HFFc6 (cell line): ENCODE measurements around the gene BSND. TPM values are rescaled to one million over a fixed set of nuclear protein-coding genes. Genes with fewer than 3 reads are reported as not detected.

Experiments used
- DNase-seq: peaks from one replicate; pipeline ENCODE4 v3.0.0-alpha.2; 2018
- H3K27ac Mint-ChIP-seq: 2 replicates; pipeline ENCODE4 v1.8.0; 2020; ENCODE audit warnings: mild to moderate bottlenecking, mixed read lengths
- H3K27me3 Mint-ChIP-seq: 2 replicates; pipeline ENCODE4 v1.8.0; 2021; ENCODE audit warnings: mild to moderate bottlenecking, moderate library complexity, mixed read lengths; ENCODE audit not compliant: insufficient read depth
- H3K36me3 Mint-ChIP-seq: 2 replicates; pipeline ENCODE4 v1.8.0; 2021; ENCODE audit warnings: low read depth, mixed read lengths
- H3K4me1 Mint-ChIP-seq: 2 replicates; pipeline ENCODE4 v1.8.0; 2020; ENCODE audit warnings: low read depth, mixed read lengths
- H3K4me3 Mint-ChIP-seq: 2 replicates; pipeline ENCODE4 v1.8.0; 2020; ENCODE audit warnings: mild to moderate bottlenecking, moderate library complexity, mixed read lengths
- H3K9me3 Mint-ChIP-seq: 2 replicates; pipeline ENCODE4 v1.8.0; 2020; ENCODE audit warnings: mild to moderate bottlenecking, mixed read lengths
- CTCF ChIP-seq: fragments of 200-600 bp; sonication (generic); IDR thresholded peaks from 2 replicates; pipeline ENCODE4 v1.5.0; 2021; ENCODE audit warnings: antibody characterized with exemption, mild to moderate bottlenecking
- total RNA-seq, 6 experiments: library from RNA; stranded (reverse); fragmentation: NEBNext Ultra II Directional; extraction: Animal tissue kit (Norgen Biotek cat#: 25700); gene quantifications; 2 replicates in 1 of 6; 3 replicates in 5 of 6; pipeline ENCODE4 v1.2.3, GENCODE V29; 2021

The BSND gene
- total RNA-seq, 6 experiments from 2014 or later = not detected

- Mint-ChIP-seq H3K4me1 (peaks cover 13% of the 10 kb centered on the region), H3K36me3 (no peaks in the 10 kb centered on the region), H3K9me3 (no peaks in the 10 kb centered on the region), H3K4me3 (no peak overlapping the region), H3K27me3 (peaks cover 35% of the 10 kb centered on the region), H3K27ac (no peak overlapping the region)
- no peak for DNase-seq
- no peak for TF ChIP-seq CTCF
Measured at GRCh38 chr1:54994355-54994990, 4.3 kb upstream of the BSND start.

GRCh38 chr1:54995013-54995760, 3.5 kb upstream of the BSND start:
- no peak for TF ChIP-seq CTCF
- H3K9me3 Mint-ChIP-seq = no peaks in the 10 kb centered on the region
- H3K4me1 Mint-ChIP-seq = peaks cover 13% of the 10 kb centered on the region
- H3K27me3 Mint-ChIP-seq = peaks cover 33% of the 10 kb centered on the region
- no peak for DNase-seq
- H3K27ac Mint-ChIP-seq = no peak overlapping the region
- H3K36me3 Mint-ChIP-seq = no peaks in the 10 kb centered on the region
- no peak overlapping the region for H3K4me3 Mint-ChIP-seq

GRCh38 chr1:54995835-54996234, 2.9 kb upstream of the BSND start:
- TF ChIP-seq CTCF = no peak
- Mint-ChIP-seq H3K9me3 (no peaks in the 10 kb centered on the region), H3K36me3 (no peaks in the 10 kb centered on the region), H3K27me3 (peaks cover 33% of the 10 kb centered on the region), H3K27ac (no peak overlapping the region), H3K4me1 (peaks cover 13% of the 10 kb centered on the region), H3K4me3 (no peak overlapping the region)
- DNase-seq = no peak

GRCh38 chr1:54996359-54996868, 2.3 kb upstream of the BSND start:
- no peaks in the 10 kb centered on the region for H3K36me3 Mint-ChIP-seq

More at GRCh38 chr1:54996359-54996868, 2.3 kb upstream of the BSND start:
- Mint-ChIP-seq H3K27me3 (peaks cover 33% of the 10 kb centered on the region), H3K4me1 (peaks cover 13% of the 10 kb centered on the region), H3K4me3 (peak overlapping the region; percentile 23; the same call in 1 of the 2 replicates), H3K9me3 (no peaks in the 10 kb centered on the region), H3K27ac (no peak overlapping the region)
- DNase-seq = peak; percentile 37
- peak; percentile 94 for TF ChIP-seq CTCF
